K562 (cell line): ENCODE data around the gene SF3B4. TPM values are rescaled to one million over a fixed set of nuclear protein-coding genes. Genes with fewer than 3 reads are reported as not detected.

Experiments
- CBX2 ChIP-seq: fragments of 200-600 bp; sonication (generic); IDR thresholded peaks from one replicate; pipeline ENCODE4 v1.6.1; 2012; ENCODE audit warnings: mild to moderate bottlenecking, low read length, inconsistent platforms; ENCODE audit not compliant: insufficient read depth, poor library complexity, severe bottlenecking
- DIDO1 ChIP-seq: fragments of 450-650 bp; IDR thresholded peaks from 2 replicates; pipeline ENCODE4 v1.6.1; 2016; ENCODE audit warnings: low read depth, missing biosample characterization, missing genetic modification characterization
- EGR1 ChIP-seq: fragments of 450-650 bp; conservative IDR thresholded peaks from 2 replicates; pipeline ENCODE4 v1.6.1; 2017; ENCODE audit warnings: mild to moderate bottlenecking
- ELK1 ChIP-seq: sonication (generic); formaldehyde crosslinking; IDR thresholded peaks from 2 replicates; pipeline ENCODE4 v1.8.1; 2022; ENCODE audit warnings: missing genetic modification reagents
- ERF ChIP-seq: fragments of 450-650 bp; formaldehyde crosslinking; IDR thresholded peaks from 2 replicates; pipeline ENCODE4 v1.4.0; 2020; ENCODE audit warnings: mild to moderate bottlenecking, mixed read lengths
- ETV5 ChIP-seq: sonication (generic); formaldehyde crosslinking; IDR thresholded peaks from 2 replicates; pipeline ENCODE4 v1.4.0; 2020; ENCODE audit warnings: low read depth, mild to moderate bottlenecking, missing genetic modification reagents
- FUS ChIP-seq: fragments of 200-400 bp; formaldehyde crosslinking; optimal IDR thresholded peaks from 2 replicates; pipeline ENCODE3; 2017; ENCODE audit warnings: low read depth, low read length
- GABPB2 ChIP-seq: fragments of 250-450 bp; sonication (Bioruptor Pico); conservative IDR thresholded peaks from 2 replicates; pipeline ENCODE4 v1.5.1; 2021; ENCODE audit warnings: mild to moderate bottlenecking
- MCM7 ChIP-seq, 2 experiments: fragments of 450-650 bp; IDR thresholded peaks; 2 replicates each; pipeline ENCODE4 v1.6.1; 2016 to 2018
- MED1 ChIP-seq: sonication (generic); formaldehyde crosslinking; IDR thresholded peaks from 2 replicates; pipeline ENCODE4 v1.8.1; 2023; ENCODE audit warnings: missing genetic modification reagents, borderline replicate concordance
- NCOA1 ChIP-seq: fragments of 450-650 bp; IDR thresholded peaks from 2 replicates; pipeline ENCODE4 v1.6.1; 2016; ENCODE audit warnings: low read depth
- NFATC3 ChIP-seq: fragments of 450-650 bp; IDR thresholded peaks from 2 replicates; pipeline ENCODE4 v1.6.1; 2017; ENCODE audit warnings: mild to moderate bottlenecking
- PCBP2 ChIP-seq: fragments of 200-400 bp; formaldehyde crosslinking; IDR thresholded peaks from 2 replicates; pipeline ENCODE4 v1.6.1; 2018; ENCODE audit warnings: low read length, low read depth, mild to moderate bottlenecking, moderate library complexity; ENCODE audit not compliant: poor library complexity, severe bottlenecking
- PHB2 ChIP-seq: fragments of 450-650 bp; IDR thresholded peaks from 2 replicates; pipeline ENCODE4 v1.6.1; 2017; ENCODE audit warnings: low read depth
- RBM17 ChIP-seq: fragments of 200-400 bp; formaldehyde crosslinking; IDR thresholded peaks from 2 replicates; pipeline ENCODE4 v1.6.1; 2017; ENCODE audit warnings: low read depth, mild to moderate bottlenecking, low read length, borderline replicate concordance
- RFX5 ChIP-seq: IDR thresholded peaks from 2 replicates; pipeline ENCODE4 v1.6.1; 2011; ENCODE audit warnings: low read depth, mild to moderate bottlenecking, improper control_type of control experiment, low read length
- RFX7 ChIP-seq: fragments of 250-450 bp; sonication (Bioruptor Pico); IDR thresholded peaks from 2 replicates; pipeline ENCODE4 v1.5.1; 2021; ENCODE audit warnings: mild to moderate bottlenecking
- SREBF2 ChIP-seq: sonication (generic); formaldehyde crosslinking; IDR thresholded peaks from 2 replicates; pipeline ENCODE4 v1.4.0; 2020; ENCODE audit warnings: mild to moderate bottlenecking, missing genetic modification reagents
- STAG1 ChIP-seq: sonication (generic); formaldehyde crosslinking; IDR thresholded peaks from 2 replicates; pipeline ENCODE4 v1.5.0; 2020; ENCODE audit warnings: missing genetic modification reagents, borderline replicate concordance
- TGIF2 ChIP-seq: sonication (generic); formaldehyde crosslinking; IDR thresholded peaks from 2 replicates; pipeline ENCODE4 v1.8.1; 2022; ENCODE audit warnings: mild to moderate bottlenecking, missing genetic modification reagents, moderate library complexity
- WHSC1 ChIP-seq: IDR thresholded peaks from one replicate; pipeline ENCODE4 v1.6.1; 2012; ENCODE audit warnings: low read length, control low read depth, inconsistent platforms
- ZBTB8A ChIP-seq: fragments of 450-650 bp; IDR thresholded peaks from 2 replicates; pipeline ENCODE4 v1.6.1; 2018; ENCODE audit warnings: mild to moderate bottlenecking, moderate library complexity; ENCODE audit not compliant: partially characterized antibody
- ZBTB9 ChIP-seq: fragments of 450-650 bp; formaldehyde crosslinking; IDR thresholded peaks from 2 replicates; pipeline ENCODE4 v1.4.0; 2020; ENCODE audit warnings: mild to moderate bottlenecking, moderate library complexity
- ZFP1 ChIP-seq: fragments of 450-650 bp; formaldehyde crosslinking; IDR thresholded peaks from 2 replicates; pipeline ENCODE4 v1.4.0; 2020; ENCODE audit warnings: mild to moderate bottlenecking, mixed read lengths
- ZNF134 ChIP-seq: fragments of 250-450 bp; sonication (Bioruptor Pico); conservative IDR thresholded peaks from 2 replicates; pipeline ENCODE4 v1.4.0; 2020
- ZNF232 ChIP-seq: sonication (generic); formaldehyde crosslinking; IDR thresholded peaks from 2 replicates; pipeline ENCODE4 v1.8.0; 2022; ENCODE audit warnings: mild to moderate bottlenecking, missing genetic modification reagents
- ZNF512 ChIP-seq: IDR thresholded peaks from 2 replicates; pipeline ENCODE4 v1.6.1; 2016; ENCODE audit warnings: missing genetic modification characterization, missing compliant biosample characterization
- ZNF717 ChIP-seq: fragments of 250-450 bp; sonication (Bioruptor Pico); IDR thresholded peaks from 2 replicates; pipeline ENCODE4 v1.5.0; 2021
- ZNF77 ChIP-seq: fragments of 250-450 bp; sonication (Bioruptor Pico); IDR thresholded peaks from 2 replicates; pipeline ENCODE4 v1.5.0; 2020
- polyA plus RNA-seq, 8 experiments: library from polyadenylated mRNA; depleted of rRNA in 4 of 8; stranded (reverse) in 5 of 8; unstranded in 3 of 8; fragments of >200 nt; fragmentation: Nextera tagmentation in 2 of 8; fragmentation: Illumina TruSeq in 1 of 8; extraction: Ambion mirVana in 2 of 8; extraction: Trizol in 1 of 8; gene quantifications; 2 replicates each; pipeline versions ENCODE4 v1.2.1 to v1.2.3, GENCODE V29; 2011 to 2014; ENCODE audit warnings: inconsistent platforms in 1 of 8, missing spikeins in 1 of 8
- total RNA-seq, 7 experiments: library from RNA; depleted of rRNA in 6 of 7; stranded (reverse); fragments of >200 nt in 6 of 7; fragmentation: Illumina TruSeq in 2 of 7; extraction: Trizol in 2 of 7; gene quantifications; 2 replicates each; pipeline versions ENCODE4 v1.2.1 to v1.2.3, GENCODE V29; 2011 to 2021; ENCODE audit warnings: low replicate concordance in 1 of 7

SF3B4 gene
- total and polyA plus RNA-seq, 9 of the 15 experiments (the other 6 are each of a cell fraction or from before 2014, with no cell fraction given) = 3.0 to 88.0 (median 26.1) TPM

GRCh38 chr1:149927563-149928400 lies at the start of gene SF3B4 (continued):
- TF ChIP-seq ZNF512 (tag) (no peak), RFX5 (no peak), NCOA1 (no peak), PCBP2 (no peak), ZBTB8A (no peak), DIDO1 (peak; percentile 70; the same call in 1 of the 2 replicates), EGR1 (peak; percentile 16; the same call in 1 of the 2 replicates), RBM17 (no peak), PHB2 (no peak), ZNF134 (CRISPR knock-in tag) (no peak), ZBTB9 (CRISPR knock-in tag) (no peak), ZNF77 (CRISPR knock-in tag) (no peak), GABPB2 (CRISPR knock-in tag) (no peak), MCM7 (IDR thresholded peaks at IDR 0.05) (no peak), TGIF2 (CRISPR knock-in tag) (no peak), ZNF232 (CRISPR knock-in tag) (0 out of 2 replicates have a peak, but pooled peaks have one; percentile 58), ZFP1 (CRISPR knock-in tag) (no peak), NFATC3 (no peak), WHSC1 (no peak), MED1 (CRISPR knock-in tag) (no peak), CBX2 (no peak), SREBF2 (CRISPR knock-in tag) (no peak), ETV5 (CRISPR knock-in tag) (no peak), ELK1 (CRISPR knock-in tag) (no peak), RFX7 (CRISPR knock-in tag) (no peak), ZNF717 (CRISPR knock-in tag) (no peak), FUS (no peak), STAG1 (no peak), ERF (CRISPR knock-in tag) (no peak)
